A549 (cell line): Measurements from ENCODE around the gene DEFB123. TPM values are rescaled to one million over a fixed set of nuclear protein-coding genes. Genes with fewer than 3 reads are reported as not detected.
A peak's percentile ranks its signal among the peaks of the same experiment; 100 is the strongest.

Source experiments
- ATAC-seq, 2 experiments: fragments of 200-7000 bp in 1 of 2; fragments of >200 bp in 1 of 2; cut with Nextera tagmentation in 1 of 2; cut with Tn5 transposase in 1 of 2; 3 replicates each; pipeline versions ENCODE4 v1.8.0 to v1.9.1; 2018 to 2020; ENCODE audit warnings: mild to moderate bottlenecking in 1 of 2, moderate library complexity in 1 of 2
- CTCF ChIA-PET: fragments of 300-600 bp; sonication (Branson Sonifier 250); formaldehyde crosslinking; extraction: SDS; loops from one replicate; lab custom pipeline; 2021; ENCODE audit warnings: antibody characterized with exemption, inconsistent platforms; lab: Yijun Ruan, JAX
- POLR2A ChIA-PET: fragments of 350-600 bp; formaldehyde crosslinking; extraction: SDS; loops from one replicate; lab custom pipeline; 2021; ENCODE audit warnings: antibody characterized with exemption, inconsistent platforms; lab: Yijun Ruan, JAX
- DNase-seq, 2 experiments: peaks; one replicate each; pipeline versions ENCODE4 v3.0.0 to v3.0.0-alpha.2; 2011 to 2016; ENCODE audit warnings: low read depth in 1 of 2, low spot score in 1 of 2
- FAIRE-seq: peaks from 2 replicates; lab custom pipeline; 2011; peaks lifted over from hg19 to GRCh38; lab: Jason Lieb, UNC
- H3K27ac ChIP-seq, 2 experiments: fragments of >200 bp; sonication (Bioruptor Twin); formaldehyde crosslinking; 3 replicates each; pipeline ENCODE4 v1.5.1; 2016 to 2017
- H3K4me1 ChIP-seq: fragments of >200 bp; sonication (Bioruptor Twin); formaldehyde crosslinking; 3 replicates; pipeline ENCODE4 v1.6.1; 2016
- H3K4me2 ChIP-seq: fragments of >200 bp; sonication (Bioruptor Twin); formaldehyde crosslinking; 3 replicates; pipeline ENCODE4 v1.6.1; 2016
- H3K4me3 ChIP-seq: fragments of >200 bp; sonication (Bioruptor Twin); formaldehyde crosslinking; 3 replicates; pipeline ENCODE4 v1.5.1; 2016
- H3K9me3 ChIP-seq: fragments of >200 bp; sonication (Bioruptor Twin); formaldehyde crosslinking; 3 replicates; pipeline ENCODE4 v1.6.1; 2016
- ATOH8 ChIP-seq: fragments of 250-450 bp; sonication (Bioruptor Pico); IDR thresholded peaks from 2 replicates; pipeline ENCODE4 v1.5.0; 2020; ENCODE audit warnings: low read depth, mild to moderate bottlenecking, moderate library complexity
- CTCF ChIP-seq: fragments of >200 bp; sonication (Bioruptor Twin); formaldehyde crosslinking; IDR thresholded peaks from 3 replicates; pipeline ENCODE4 v1.5.1; 2016
- E2F6 ChIP-seq: IDR thresholded peaks from 2 replicates; pipeline ENCODE4 v1.6.1; 2012; ENCODE audit warnings: low read depth, borderline replicate concordance
- HOXA7 ChIP-seq: fragments of 250-450 bp; sonication (Bioruptor Pico); IDR thresholded peaks from 2 replicates; pipeline ENCODE4 v1.5.0; 2020; ENCODE audit warnings: mild to moderate bottlenecking, moderate library complexity
- HOXB5 ChIP-seq: fragments of 250-450 bp; sonication (Bioruptor Pico); IDR thresholded peaks from 2 replicates; pipeline ENCODE4 v1.5.0; 2020; ENCODE audit warnings: mild to moderate bottlenecking, moderate library complexity
- JUNB ChIP-seq: fragments of >200 bp; sonication (Bioruptor Twin); formaldehyde crosslinking; IDR thresholded peaks from 2 replicates; pipeline ENCODE4 v1.6.1; 2016
- KDM1A ChIP-seq: fragments of 200-600 bp; sonication (generic); IDR thresholded peaks from 2 replicates; pipeline ENCODE4 v1.6.1; 2016; ENCODE audit warnings: low read depth, mild to moderate bottlenecking
- KDM5A ChIP-seq: fragments of 200-600 bp; sonication (generic); IDR thresholded peaks from 2 replicates; pipeline ENCODE4 v1.6.1; 2016; ENCODE audit warnings: antibody characterized with exemption, mild to moderate bottlenecking
- NPAS2 ChIP-seq: fragments of 250-450 bp; sonication (Bioruptor Pico); IDR thresholded peaks from 2 replicates; pipeline ENCODE4 v1.8.0; 2022; ENCODE audit warnings: mild to moderate bottlenecking, moderate library complexity, borderline replicate concordance
- PBX3 ChIP-seq: IDR thresholded peaks from 2 replicates; pipeline ENCODE4 v1.6.1; 2012
- POLR2A ChIP-seq: IDR thresholded peaks from 2 replicates; pipeline ENCODE4 v1.6.1; 2012; ENCODE audit warnings: mild to moderate bottlenecking, low read length
- POLR2AphosphoS2 ChIP-seq: conservative IDR thresholded peaks from 2 replicates; pipeline ENCODE4 v1.6.1; 2012; ENCODE audit warnings: low read length, improper control_type of control experiment, inconsistent platforms
- RAD21 ChIP-seq, 2 experiments: fragments of >200 bp in 1 of 2; sonication (Bioruptor Twin) in 1 of 2; formaldehyde crosslinking in 1 of 2; IDR thresholded peaks in 1 of 2; conservative IDR thresholded peaks in 1 of 2; 2 replicates in 1 of 2; 3 replicates in 1 of 2; pipeline ENCODE4 v1.6.1; 2012 to 2018; ENCODE audit warnings: inconsistent platforms in 1 of 2
- RARB ChIP-seq: fragments of 250-450 bp; sonication (Bioruptor Pico); IDR thresholded peaks from 2 replicates; pipeline ENCODE4 v1.8.0; 2021; ENCODE audit warnings: mild to moderate bottlenecking, moderate library complexity
- RCOR1 ChIP-seq: fragments of 150-350 bp; IDR thresholded peaks from 2 replicates; pipeline ENCODE4 v1.6.1; 2014; ENCODE audit warnings: antibody characterized with exemption, low read length, low read depth
- REST ChIP-seq: fragments of 200-600 bp; sonication (generic); IDR thresholded peaks from 2 replicates; pipeline ENCODE4 v1.6.1; 2016; ENCODE audit warnings: antibody characterized with exemption, mild to moderate bottlenecking, moderate library complexity
- RNF2 ChIP-seq: fragments of 200-600 bp; sonication (generic); IDR thresholded peaks from 2 replicates; pipeline ENCODE4 v1.6.1; 2016; ENCODE audit warnings: low read depth, mild to moderate bottlenecking, antibody characterized with exemption, moderate library complexity, borderline replicate concordance
- SMC3 ChIP-seq: fragments of >200 bp; sonication (Bioruptor Twin); formaldehyde crosslinking; IDR thresholded peaks from 3 replicates; pipeline ENCODE4 v1.6.1; 2018; ENCODE audit warnings: inconsistent platforms
- TFCP2L1 ChIP-seq: fragments of 250-450 bp; sonication (Bioruptor Pico); IDR thresholded peaks from 2 replicates; pipeline ENCODE4 v1.5.0; 2021; ENCODE audit warnings: mild to moderate bottlenecking
- USF2 ChIP-seq: fragments of 450-650 bp; IDR thresholded peaks from 2 replicates; pipeline ENCODE4 v1.6.1; 2014; ENCODE audit warnings: antibody characterized with exemption
- WGBS: methylation state at CpG from one replicate; pipeline ENCODE4 v1.1.6; 2017; ENCODE audit errors: missing lambda C conversion rate; 5-methylcytosine and 5-hydroxymethylcytosine counted together
- polyA plus RNA-seq, 4 experiments: library from polyadenylated mRNA; depleted of rRNA in 3 of 4; stranded (reverse); fragments of >200 nt; fragmentation: RNase III in 1 of 4; extraction: RNeasy Plus Mini Kit Qiagen cat#74134 plus additional on column Dnase treatment in 1 of 4; gene quantifications; 2 replicates in 3 of 4; 3 replicates in 1 of 4; pipeline ENCODE4 v1.2.3, GENCODE V29; 2011 to 2017

Gene DEFB123
- polyA plus RNA-seq, 2 of the 4 experiments (the other 2 are of a cell fraction): not detected

- WGBS: 59% methylated on average over 3 of the region's 3 CpGs
- Histone ChIP-seq H3K4me2 (no peak overlapping the region), H3K9me3 (no peaks in the 10 kb centered on the region), H3K4me3 (no peak overlapping the region)
- CTCF ChIA-PET: interaction anchor here (1.6 to 6.9 kb wide), 4 partner anchors 8 to 30 kb away, joined by 4 to 53 read pairs (median 11); partner anchors contain the start of gene HM13
- no peak for TF ChIP-seq ATOH8 (CRISPR knock-in tag)
- no peak for TF ChIP-seq E2F6
- TF ChIP-seq HOXA7 (CRISPR knock-in tag): no peak
- no peak for TF ChIP-seq TFCP2L1 (CRISPR knock-in tag)
- no peak for TF ChIP-seq RAD21 (conservative IDR thresholded peaks at IDR 0.05 in 1 of 2, IDR thresholded peaks at IDR 0.05 in 1 of 2)
- no peak for TF ChIP-seq RNF2
- no peak for TF ChIP-seq PBX3
- no peak for TF ChIP-seq KDM5A
- TF ChIP-seq POLR2A: no peak
- no peak for TF ChIP-seq SMC3
- no peak for TF ChIP-seq NPAS2 (CRISPR knock-in tag)
- no peak for TF ChIP-seq KDM1A
- TF ChIP-seq, all 56 proteins: peak for 0
- FAIRE-seq: no peak
- no peak for DNase-seq
- H3K27ac ChIP-seq: no peak overlapping the region
- ATAC-seq: no peak
- H3K4me1 ChIP-seq: no peaks in the 10 kb centered on the region
- POLR2A ChIA-PET: no interaction called here
These were observed 48.7 kb downstream of the DEFB123 start for GRCh38 chr20:31489152-31489551.

- Histone ChIP-seq H3K9me3 (no peaks in the 10 kb centered on the region), H3K4me2 (no peak overlapping the region), H3K27ac (no peak overlapping the region), H3K4me3 (no peak overlapping the region), H3K4me1 (no peaks in the 10 kb centered on the region)
- ATAC-seq (no peak), DNase-seq (no peak), FAIRE-seq (no peak)
- CTCF ChIA-PET: interaction anchor here (2.6 to 6.9 kb wide), 3 partner anchors 10 to 32 kb away, joined by 11 to 53 read pairs (median 11); no protein-coding TSS in a partner anchor
- 90% methylated on average over 3 of the region's 3 CpGs for WGBS
- POLR2A ChIA-PET: no interaction called here
- TF ChIP-seq REST (no peak), RCOR1 (no peak)
These were observed 50.3 kb downstream of the DEFB123 start for GRCh38 chr20:31490752-31491151.

- Histone ChIP-seq H3K4me3 (no peak overlapping the region), H3K9me3 (no peaks in the 10 kb centered on the region), H3K27ac (no peak overlapping the region), H3K4me1 (no peaks in the 10 kb centered on the region), H3K4me2 (no peak overlapping the region)
- peak; percentile 43 to 61 for DNase-seq
- CTCF ChIA-PET: interaction anchor here (1.2 to 2.5 kb wide), 2 partner anchors 8 to 9 kb away, joined by 5 to 17 read pairs; no protein-coding TSS in a partner anchor
- TF ChIP-seq CTCF: peak; percentile 21; the same call in 1 of the 3 replicates
- TF ChIP-seq KDM5A: no peak
- TF ChIP-seq HOXB5 (CRISPR knock-in tag): no peak
- TF ChIP-seq JUNB: no peak
- TF ChIP-seq POLR2AphosphoS2: no peak
- TF ChIP-seq USF2: 0 out of 2 replicates have a peak, but pooled peaks have one; percentile 28
- no peak for TF ChIP-seq RARB (CRISPR knock-in tag)
- 38% methylated on average over 2 of the region's 2 CpGs for WGBS
- FAIRE-seq: no peak
- ATAC-seq: peak; percentile 61 to 78; a peak in 4 of 6 replicates
- POLR2A ChIA-PET: no interaction called here
These were observed 53.7 kb downstream of the DEFB123 start for GRCh38 chr20:31494131-31494530.
